SK-N-SH treated with all-trans-retinoic acid at 6 μM for 48 hours (cell line): ENCODE data around the gene SSTR1.

Experiments used
- ARNTL ChIP-seq: fragments of 450-650 bp; formaldehyde crosslinking; IDR thresholded peaks from 2 replicates; pipeline ENCODE4 v1.5.0; 2020; ENCODE audit warnings: low read depth, mild to moderate bottlenecking, moderate library complexity, borderline replicate concordance
- CSDC2 ChIP-seq: fragments of 250-450 bp; sonication (Bioruptor Pico); IDR thresholded peaks from 2 replicates; pipeline ENCODE4 v1.5.0; 2020; ENCODE audit warnings: mild to moderate bottlenecking, moderate library complexity
- GLIS3 ChIP-seq: fragments of 250-450 bp; sonication (Bioruptor Pico); IDR thresholded peaks from 2 replicates; pipeline ENCODE4 v1.5.0; 2020; ENCODE audit warnings: mild to moderate bottlenecking, moderate library complexity
- ISL1 ChIP-seq: fragments of 250-450 bp; sonication (Bioruptor Pico); IDR thresholded peaks from 2 replicates; pipeline ENCODE4 v2.1.2; 2022; ENCODE audit warnings: mild to moderate bottlenecking, moderate library complexity
- OSR1 ChIP-seq: fragments of 250-450 bp; sonication (Bioruptor Pico); IDR thresholded peaks from 2 replicates; pipeline ENCODE4 v1.8.0; 2022; ENCODE audit warnings: moderate library complexity, mild to moderate bottlenecking, inconsistent platforms
- RARB ChIP-seq: fragments of 250-450 bp; sonication (Bioruptor Pico); IDR thresholded peaks from 2 replicates; pipeline ENCODE4 v1.8.0; 2021; ENCODE audit warnings: mild to moderate bottlenecking, moderate library complexity
- ZFP3 ChIP-seq: fragments of 250-450 bp; sonication (Bioruptor Pico); IDR thresholded peaks from 2 replicates; pipeline ENCODE4 v1.5.0; 2020; ENCODE audit warnings: mild to moderate bottlenecking, moderate library complexity
- ZFP30 ChIP-seq: fragments of 450-650 bp; formaldehyde crosslinking; IDR thresholded peaks from 2 replicates; pipeline ENCODE4 v1.5.0; 2022; ENCODE audit warnings: mild to moderate bottlenecking, moderate library complexity
- ZNF565 ChIP-seq: fragments of 450-650 bp; formaldehyde crosslinking; conservative IDR thresholded peaks from 2 replicates; pipeline ENCODE4 v1.5.0; 2020; ENCODE audit warnings: low read depth, mild to moderate bottlenecking, moderate library complexity
- ZNF70 ChIP-seq: fragments of 450-650 bp; formaldehyde crosslinking; IDR thresholded peaks from 2 replicates; pipeline ENCODE4 v1.5.0; 2020; ENCODE audit warnings: mild to moderate bottlenecking, moderate library complexity
- TF ChIP-seq, protein P1 (sequence below): fragments of 250-450 bp; sonication (Bioruptor Pico); IDR thresholded peaks from 2 replicates; pipeline ENCODE4 v1.8.0; 2021; ENCODE audit warnings: low read depth, mild to moderate bottlenecking, moderate library complexity, borderline replicate concordance
- TF ChIP-seq, protein P2 (sequence below): fragments of 250-450 bp; sonication (Bioruptor Pico); IDR thresholded peaks from 2 replicates; pipeline ENCODE4 v1.8.0; 2020; ENCODE audit warnings: mild to moderate bottlenecking, moderate library complexity, borderline replicate concordance
- TF ChIP-seq, protein P3 (sequence below): fragments of 250-450 bp; sonication (Bioruptor Pico); IDR thresholded peaks from 2 replicates; pipeline ENCODE4 v1.5.0; 2020; ENCODE audit warnings: mild to moderate bottlenecking, moderate library complexity
- TF ChIP-seq, protein P4 (sequence below): fragments of 250-450 bp; sonication (Bioruptor Pico); IDR thresholded peaks from 2 replicates; pipeline ENCODE4 v1.5.1; 2020; ENCODE audit warnings: low read depth, mild to moderate bottlenecking, moderate library complexity

DNA sequence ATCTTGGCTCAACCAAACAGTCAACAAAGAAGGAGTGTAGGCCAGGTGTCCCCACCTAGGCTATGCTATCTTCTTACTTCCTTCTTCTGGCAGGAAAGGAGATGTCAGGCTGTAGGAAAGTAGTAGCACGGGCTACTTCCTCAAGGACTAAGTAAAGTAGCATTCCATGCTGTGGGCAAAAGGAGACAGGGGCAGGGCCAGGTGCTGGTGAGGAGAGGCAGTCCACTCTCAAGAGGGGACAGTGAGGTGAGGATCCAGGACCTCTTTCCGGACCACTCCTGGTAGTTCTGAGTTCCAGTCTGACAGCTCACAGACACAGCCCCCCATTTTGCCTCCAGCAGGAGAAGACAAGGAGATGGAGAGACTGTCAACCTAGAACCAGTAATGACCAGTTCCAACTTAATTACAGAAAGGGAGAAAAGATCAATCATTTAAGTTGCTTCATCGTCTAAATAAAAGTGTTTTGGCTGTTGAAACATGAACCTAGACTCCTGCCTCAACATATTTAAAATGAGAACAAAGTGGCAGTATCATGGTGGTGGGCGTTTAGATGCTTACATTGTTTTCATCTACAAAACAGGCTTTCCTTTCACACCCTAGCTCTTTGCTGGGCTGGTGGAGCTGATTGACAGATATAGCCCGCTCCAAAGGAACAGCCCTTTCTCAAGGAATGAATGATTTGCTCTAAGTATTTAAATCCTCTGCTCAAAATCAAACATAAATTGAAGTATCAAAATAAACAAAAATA lies 5.1 kb upstream of the SSTR1 start:
- no peak for TF ChIP-seq CSDC2 (CRISPR knock-in tag)
- TF ChIP-seq ZNF70 (CRISPR knock-in tag), result no peak
- no peak for TF ChIP-seq GLIS3 (CRISPR knock-in tag)
- no peak for TF ChIP-seq ARNTL (CRISPR knock-in tag)
- no peak for TF ChIP-seq OSR1
- no peak for TF ChIP-seq ZFP3 (CRISPR knock-in tag)
- TF ChIP-seq, protein P1, sequence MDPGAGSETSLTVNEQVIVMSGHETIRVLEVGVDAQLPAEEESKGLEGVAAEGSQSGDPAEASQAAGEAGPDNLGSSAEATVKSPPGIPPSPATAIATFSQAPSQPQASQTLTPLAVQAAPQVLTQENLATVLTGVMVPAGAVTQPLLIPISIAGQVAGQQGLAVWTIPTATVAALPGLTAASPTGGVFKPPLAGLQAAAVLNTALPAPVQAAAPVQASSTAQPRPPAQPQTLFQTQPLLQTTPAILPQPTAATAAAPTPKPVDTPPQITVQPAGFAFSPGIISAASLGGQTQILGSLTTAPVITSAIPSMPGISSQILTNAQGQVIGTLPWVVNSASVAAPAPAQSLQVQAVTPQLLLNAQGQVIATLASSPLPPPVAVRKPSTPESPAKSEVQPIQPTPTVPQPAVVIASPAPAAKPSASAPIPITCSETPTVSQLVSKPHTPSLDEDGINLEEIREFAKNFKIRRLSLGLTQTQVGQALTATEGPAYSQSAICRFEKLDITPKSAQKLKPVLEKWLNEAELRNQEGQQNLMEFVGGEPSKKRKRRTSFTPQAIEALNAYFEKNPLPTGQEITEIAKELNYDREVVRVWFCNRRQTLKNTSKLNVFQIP, result no peak
- TF ChIP-seq, protein P2, sequence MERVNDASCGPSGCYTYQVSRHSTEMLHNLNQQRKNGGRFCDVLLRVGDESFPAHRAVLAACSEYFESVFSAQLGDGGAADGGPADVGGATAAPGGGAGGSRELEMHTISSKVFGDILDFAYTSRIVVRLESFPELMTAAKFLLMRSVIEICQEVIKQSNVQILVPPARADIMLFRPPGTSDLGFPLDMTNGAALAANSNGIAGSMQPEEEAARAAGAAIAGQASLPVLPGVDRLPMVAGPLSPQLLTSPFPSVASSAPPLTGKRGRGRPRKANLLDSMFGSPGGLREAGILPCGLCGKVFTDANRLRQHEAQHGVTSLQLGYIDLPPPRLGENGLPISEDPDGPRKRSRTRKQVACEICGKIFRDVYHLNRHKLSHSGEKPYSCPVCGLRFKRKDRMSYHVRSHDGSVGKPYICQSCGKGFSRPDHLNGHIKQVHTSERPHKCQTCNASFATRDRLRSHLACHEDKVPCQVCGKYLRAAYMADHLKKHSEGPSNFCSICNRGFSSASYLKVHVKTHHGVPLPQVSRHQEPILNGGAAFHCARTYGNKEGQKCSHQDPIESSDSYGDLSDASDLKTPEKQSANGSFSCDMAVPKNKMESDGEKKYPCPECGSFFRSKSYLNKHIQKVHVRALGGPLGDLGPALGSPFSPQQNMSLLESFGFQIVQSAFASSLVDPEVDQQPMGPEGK (CRISPR knock-in tag), result no peak
- TF ChIP-seq ISL1 (CRISPR knock-in tag), result no peak
- TF ChIP-seq ZNF565 (CRISPR knock-in tag), result no peak
- TF ChIP-seq RARB (CRISPR knock-in tag), result no peak
- TF ChIP-seq ZFP30 (CRISPR knock-in tag), result no peak
- TF ChIP-seq, protein P3, sequence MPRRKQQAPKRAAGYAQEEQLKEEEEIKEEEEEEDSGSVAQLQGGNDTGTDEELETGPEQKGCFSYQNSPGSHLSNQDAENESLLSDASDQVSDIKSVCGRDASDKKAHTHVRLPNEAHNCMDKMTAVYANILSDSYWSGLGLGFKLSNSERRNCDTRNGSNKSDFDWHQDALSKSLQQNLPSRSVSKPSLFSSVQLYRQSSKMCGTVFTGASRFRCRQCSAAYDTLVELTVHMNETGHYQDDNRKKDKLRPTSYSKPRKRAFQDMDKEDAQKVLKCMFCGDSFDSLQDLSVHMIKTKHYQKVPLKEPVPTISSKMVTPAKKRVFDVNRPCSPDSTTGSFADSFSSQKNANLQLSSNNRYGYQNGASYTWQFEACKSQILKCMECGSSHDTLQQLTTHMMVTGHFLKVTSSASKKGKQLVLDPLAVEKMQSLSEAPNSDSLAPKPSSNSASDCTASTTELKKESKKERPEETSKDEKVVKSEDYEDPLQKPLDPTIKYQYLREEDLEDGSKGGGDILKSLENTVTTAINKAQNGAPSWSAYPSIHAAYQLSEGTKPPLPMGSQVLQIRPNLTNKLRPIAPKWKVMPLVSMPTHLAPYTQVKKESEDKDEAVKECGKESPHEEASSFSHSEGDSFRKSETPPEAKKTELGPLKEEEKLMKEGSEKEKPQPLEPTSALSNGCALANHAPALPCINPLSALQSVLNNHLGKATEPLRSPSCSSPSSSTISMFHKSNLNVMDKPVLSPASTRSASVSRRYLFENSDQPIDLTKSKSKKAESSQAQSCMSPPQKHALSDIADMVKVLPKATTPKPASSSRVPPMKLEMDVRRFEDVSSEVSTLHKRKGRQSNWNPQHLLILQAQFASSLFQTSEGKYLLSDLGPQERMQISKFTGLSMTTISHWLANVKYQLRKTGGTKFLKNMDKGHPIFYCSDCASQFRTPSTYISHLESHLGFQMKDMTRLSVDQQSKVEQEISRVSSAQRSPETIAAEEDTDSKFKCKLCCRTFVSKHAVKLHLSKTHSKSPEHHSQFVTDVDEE (CRISPR knock-in tag), result no peak
- TF ChIP-seq, protein P4, sequence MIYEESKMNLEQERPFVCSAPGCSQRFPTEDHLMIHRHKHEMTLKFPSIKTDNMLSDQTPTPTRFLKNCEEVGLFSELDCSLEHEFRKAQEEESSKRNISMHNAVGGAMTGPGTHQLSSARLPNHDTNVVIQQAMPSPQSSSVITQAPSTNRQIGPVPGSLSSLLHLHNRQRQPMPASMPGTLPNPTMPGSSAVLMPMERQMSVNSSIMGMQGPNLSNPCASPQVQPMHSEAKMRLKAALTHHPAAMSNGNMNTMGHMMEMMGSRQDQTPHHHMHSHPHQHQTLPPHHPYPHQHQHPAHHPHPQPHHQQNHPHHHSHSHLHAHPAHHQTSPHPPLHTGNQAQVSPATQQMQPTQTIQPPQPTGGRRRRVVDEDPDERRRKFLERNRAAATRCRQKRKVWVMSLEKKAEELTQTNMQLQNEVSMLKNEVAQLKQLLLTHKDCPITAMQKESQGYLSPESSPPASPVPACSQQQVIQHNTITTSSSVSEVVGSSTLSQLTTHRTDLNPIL (CRISPR knock-in tag), result no peak
